ENCODE measurements around the gene SFN.
A peak's percentile ranks its signal among the peaks of the same experiment; 100 is the strongest.
"Not testable (repeated sequence)": the region's sequence is repeated elsewhere in the genome, so short reads cannot be mapped to it uniquely, and the experiment has no call there.

Gene SFN

GRCh38 chr1:26864610-26865480, 1.9 kb downstream of the SFN start:
- peak; percentile 95 for DNase-seq (ENCODE audit: low spot score)

- DNase-seq (ENCODE audit: low spot score): not testable (repeated sequence)
Measured at GRCh38 chr1:26873097-26873496, 10.1 kb downstream of the SFN start.

GRCh38 chr1:26874896-26875295, 11.9 kb downstream of the SFN start:
- DNase-seq (ENCODE audit: low spot score): no peak

- DNase-seq (ENCODE audit: low spot score): no peak
Measured at GRCh38 chr1:26877326-26877725, 14.4 kb downstream of the SFN start.

GRCh38 chr1:26879793-26880192, 16.8 kb downstream of the SFN start:
- DNase-seq (ENCODE audit: low spot score): no peak

GRCh38 chr1:26881611-26882010, 18.7 kb downstream of the SFN start:
- not testable (repeated sequence) for DNase-seq (ENCODE audit: low spot score)

GRCh38 chr1:26882696-26883463, 19.9 kb downstream of the SFN start:
- DNase-seq (ENCODE audit: low spot score): no peak

GRCh38 chr1:26887125-26887524, 24.2 kb downstream of the SFN start:
- no peak for DNase-seq (ENCODE audit: low spot score)

GRCh38 chr1:26888231-26888630, 25.3 kb downstream of the SFN start:
- no peak for DNase-seq (ENCODE audit: low spot score)

- peak; percentile 81 for DNase-seq (ENCODE audit: low spot score)
Measured at GRCh38 chr1:26889551-26890466, 26.9 kb downstream of the SFN start, which contains the start of gene GPN2. Gene GPN2, minus strand, starts transcription at chr1:26890283. Its CDS starts 187 bp downstream, at chr1:26890096.

GRCh38 chr1:26890467-26890796, 27.5 kb downstream of the SFN start:
- no peak for DNase-seq (ENCODE audit: low spot score)

- DNase-seq (ENCODE audit: low spot score): no peak
Measured at GRCh38 chr1:26894263-26894662, 31.3 kb downstream of the SFN start.

GRCh38 chr1:26897351-26897750, 34.4 kb downstream of the SFN start:
- DNase-seq (ENCODE audit: low spot score): no peak

GRCh38 chr1:26900001-26900814, 37.3 kb downstream of the SFN start, which contains the start of gene GPATCH3:
Gene GPATCH3, minus strand, starts transcription at chr1:26900467. Its CDS starts 25 bp downstream, at chr1:26900442.
- peak; percentile 89 for DNase-seq (ENCODE audit: low spot score)

- no peak for DNase-seq (ENCODE audit: low spot score)
Measured at GRCh38 chr1:26900815-26901511, 38.0 kb downstream of the SFN start.

GRCh38 chr1:26907071-26907917, 44.3 kb downstream of the SFN start:
- DNase-seq (ENCODE audit: low spot score): no peak

GRCh38 chr1:26909951-26910342, 47.0 kb downstream of the SFN start:
- no peak for DNase-seq (ENCODE audit: low spot score)

- no peak for DNase-seq (ENCODE audit: low spot score)
Measured at GRCh38 chr1:26910343-26911160, 47.6 kb downstream of the SFN start.
